Astrocyte (in vitro differentiated cells and primary cell): ENCODE measurements around the gene TEC. TPM values are rescaled to one million over a fixed set of nuclear protein-coding genes. Genes with fewer than 3 reads are reported as not detected.

Source experiments
- DNase-seq: peaks from one replicate; pipeline ENCODE4 v3.0.0-alpha.2; 2010; ENCODE audit warnings: low read depth
- FAIRE-seq: peaks from 2 replicates; lab custom pipeline; 2011; peaks lifted over from hg19 to GRCh38; lab: Jason Lieb, UNC
- H2AFZ ChIP-seq: 2 replicates; pipeline ENCODE4 v1.6.0; 2012; ENCODE audit warnings: low read depth, low read length, inconsistent platforms
- H3K27ac ChIP-seq: 2 replicates; pipeline ENCODE4 v1.5.1; 2011; ENCODE audit warnings: low read depth, low read length, inconsistent platforms
- H3K27me3 ChIP-seq: 2 replicates; pipeline ENCODE4 v1.6.0; 2011; ENCODE audit warnings: low read length, inconsistent platforms; ENCODE audit not compliant: insufficient read depth
- H3K36me3 ChIP-seq: 2 replicates; pipeline ENCODE4 v1.5.1; 2011; ENCODE audit warnings: low read length, inconsistent platforms; ENCODE audit not compliant: insufficient read depth
- H3K4me1 ChIP-seq: 2 replicates; pipeline ENCODE4 v1.5.1; 2011; ENCODE audit warnings: low read length, inconsistent platforms; ENCODE audit not compliant: insufficient read depth
- H3K4me2 ChIP-seq: 2 replicates; pipeline ENCODE4 v1.6.0; 2012; ENCODE audit warnings: low read length, inconsistent platforms
- H3K4me3 ChIP-seq: 2 replicates; pipeline ENCODE4 v1.5.1; 2011; ENCODE audit warnings: low read depth, mild to moderate bottlenecking, low read length, inconsistent platforms; ENCODE audit not compliant: insufficient read depth
- H3K79me2 ChIP-seq: 2 replicates; pipeline ENCODE4 v1.6.0; 2012; ENCODE audit warnings: mild to moderate bottlenecking, low read length, inconsistent platforms; ENCODE audit not compliant: insufficient read depth
- H3K9ac ChIP-seq: 2 replicates; pipeline ENCODE4 v1.6.0; 2012; ENCODE audit warnings: mild to moderate bottlenecking, low read length, inconsistent platforms
- H3K9me3 ChIP-seq: 2 replicates; pipeline ENCODE4 v1.5.1; 2012; ENCODE audit warnings: low read depth, mild to moderate bottlenecking, low read length, inconsistent platforms; ENCODE audit not compliant: insufficient read depth
- H4K20me1 ChIP-seq: 2 replicates; pipeline ENCODE4 v1.6.0; 2012; ENCODE audit warnings: low read length, inconsistent platforms; ENCODE audit not compliant: insufficient read depth
- H3K27ac Mint-ChIP-seq: one replicate; pipeline ENCODE4 v1.8.0; 2021; ENCODE audit warnings: mild to moderate bottlenecking, mixed read lengths; ENCODE audit not compliant: unreplicated experiment
- H3K27me3 Mint-ChIP-seq: one replicate; pipeline ENCODE4 v1.8.0; 2021; ENCODE audit warnings: low read depth, mixed read lengths; ENCODE audit not compliant: unreplicated experiment
- H3K36me3 Mint-ChIP-seq: one replicate; pipeline ENCODE4 v1.8.0; 2021; ENCODE audit warnings: low read depth, mixed read lengths; ENCODE audit not compliant: unreplicated experiment
- H3K4me1 Mint-ChIP-seq: one replicate; pipeline ENCODE4 v1.8.0; 2021; ENCODE audit warnings: low read depth, mixed read lengths; ENCODE audit not compliant: unreplicated experiment
- H3K4me3 Mint-ChIP-seq: one replicate; pipeline ENCODE4 v1.8.0; 2021; ENCODE audit warnings: mild to moderate bottlenecking, moderate library complexity, mixed read lengths; ENCODE audit not compliant: unreplicated experiment
- H3K9me3 Mint-ChIP-seq: one replicate; pipeline ENCODE4 v1.8.0; 2021; ENCODE audit warnings: mild to moderate bottlenecking, mixed read lengths; ENCODE audit not compliant: unreplicated experiment
- CTCF ChIP-seq: IDR thresholded peaks from 2 replicates; pipeline ENCODE4 v1.5.1; 2011; ENCODE audit warnings: low read depth, mild to moderate bottlenecking, inconsistent platforms, low read length, moderate library complexity; ENCODE audit not compliant: insufficient read depth
- EZH2 ChIP-seq: IDR thresholded peaks from 2 replicates; pipeline ENCODE4 v1.6.1; 2012; ENCODE audit warnings: mild to moderate bottlenecking, low read length, inconsistent platforms; ENCODE audit not compliant: insufficient read depth
- total RNA-seq: library from RNA; stranded (reverse); gene quantifications from 2 replicates; pipeline ENCODE4 v1.2.1, GENCODE V29; 2021

Gene TEC
- total RNA-seq, 1 donor from 2014 or later, result 0.61 TPM

GRCh38 chr4:48180234-48180633 lies 89.4 kb downstream of the TEC start:
- no peaks in the 10 kb centered on the region for H3K36me3 Mint-ChIP-seq

GRCh38 chr4:48178931-48179330 lies 90.7 kb downstream of the TEC start:
- H3K4me1 ChIP-seq, result peaks cover 4% of the 10 kb centered on the region
- Mint-ChIP-seq H3K27me3 (no peaks in the 10 kb centered on the region), H3K4me3 (no peak overlapping the region), H3K9me3 (peaks cover 4% of the 10 kb centered on the region), H3K36me3 (no peaks in the 10 kb centered on the region), H3K27ac (no peak overlapping the region), H3K4me1 (peaks cover 21% of the 10 kb centered on the region)
- TF ChIP-seq EZH2 (no peak), CTCF (no peak)
- peaks cover 3% of the 10 kb centered on the region for H3K9me3 ChIP-seq
- DNase-seq (no peak), FAIRE-seq (no peak)
- H3K36me3 ChIP-seq, result no peaks in the 10 kb centered on the region
- H3K79me2 ChIP-seq, result no peaks in the 10 kb centered on the region
- no peaks in the 10 kb centered on the region for H3K27me3 ChIP-seq
- no peak overlapping the region for H3K4me2 ChIP-seq
- no peak overlapping the region for H2AFZ ChIP-seq
- no peaks in the 10 kb centered on the region for H4K20me1 ChIP-seq
- no peak overlapping the region for H3K4me3 ChIP-seq
- no peak overlapping the region for H3K9ac ChIP-seq
- no peak overlapping the region for H3K27ac ChIP-seq

More at GRCh38 chr4:48180234-48180633, 89.4 kb downstream of the TEC start:
- H3K36me3 ChIP-seq, result no peaks in the 10 kb centered on the region
- H3K4me2 ChIP-seq, result no peak overlapping the region
- no peak overlapping the region for H3K27ac ChIP-seq
- H3K4me3 Mint-ChIP-seq, result no peak overlapping the region
- no peak overlapping the region for H3K27ac Mint-ChIP-seq
- no peaks in the 10 kb centered on the region for H3K4me1 ChIP-seq
- no peak overlapping the region for H2AFZ ChIP-seq
- H3K9me3 Mint-ChIP-seq, result peaks cover 4% of the 10 kb centered on the region
- DNase-seq (peak; percentile 28), FAIRE-seq (no peak)
- H3K4me1 Mint-ChIP-seq, result peaks cover 16% of the 10 kb centered on the region
- no peak overlapping the region for H3K9ac ChIP-seq
- no peak for TF ChIP-seq CTCF
- TF ChIP-seq EZH2, result no peak
- no peaks in the 10 kb centered on the region for H3K27me3 Mint-ChIP-seq
- H4K20me1 ChIP-seq, result no peaks in the 10 kb centered on the region
- no peak overlapping the region for H3K4me3 ChIP-seq
- H3K9me3 ChIP-seq, result peaks cover 3% of the 10 kb centered on the region
- H3K27me3 ChIP-seq, result no peaks in the 10 kb centered on the region
- H3K79me2 ChIP-seq, result no peaks in the 10 kb centered on the region

- FAIRE-seq, result no peak
- Histone ChIP-seq H2AFZ (no peak overlapping the region), H3K4me3 (no peak overlapping the region), H3K79me2 (no peaks in the 10 kb centered on the region), H3K36me3 (no peaks in the 10 kb centered on the region), H4K20me1 (no peaks in the 10 kb centered on the region), H3K9me3 (peaks cover 3% of the 10 kb centered on the region), H3K4me2 (no peak overlapping the region), H3K27me3 (no peaks in the 10 kb centered on the region), H3K9ac (no peak overlapping the region), H3K4me1 (peaks cover 15% of the 10 kb centered on the region), H3K27ac (no peak overlapping the region)
- H3K27me3 Mint-ChIP-seq, result no peaks in the 10 kb centered on the region
- H3K4me1 Mint-ChIP-seq, result peaks cover 38% of the 10 kb centered on the region
- DNase-seq, result no peak
- H3K9me3 Mint-ChIP-seq, result peaks cover 4% of the 10 kb centered on the region
- no peak overlapping the region for H3K27ac Mint-ChIP-seq
- no peak overlapping the region for H3K4me3 Mint-ChIP-seq
- TF ChIP-seq EZH2, result no peak
- no peak for TF ChIP-seq CTCF
- no peaks in the 10 kb centered on the region for H3K36me3 Mint-ChIP-seq
These were observed 93.8 kb downstream of the TEC start for GRCh38 chr4:48175806-48176205.
